Prostate gland (tissue), 2 donors: ENCODE measurements around the gene LAS1L.

Experiments
- CTCF ChIP-seq, 4 experiments: fragments of 200-600 bp in 2 of 4; fragments of 450-650 bp in 2 of 4; sonication (generic) in 2 of 4; IDR thresholded peaks; 1 replicate in 3 of 4; 2 replicates in 1 of 4; pipeline ENCODE4 v1.5.1; 2016 to 2019; ENCODE audit warnings: antibody characterized with exemption in 4 of 4, mild to moderate bottlenecking in 2 of 4, moderate library complexity in 2 of 4
- POLR2A ChIP-seq: fragments of 450-650 bp; IDR thresholded peaks from one replicate; pipeline ENCODE4 v1.6.1; 2016; ENCODE audit warnings: antibody characterized with exemption, mild to moderate bottlenecking

DNA sequence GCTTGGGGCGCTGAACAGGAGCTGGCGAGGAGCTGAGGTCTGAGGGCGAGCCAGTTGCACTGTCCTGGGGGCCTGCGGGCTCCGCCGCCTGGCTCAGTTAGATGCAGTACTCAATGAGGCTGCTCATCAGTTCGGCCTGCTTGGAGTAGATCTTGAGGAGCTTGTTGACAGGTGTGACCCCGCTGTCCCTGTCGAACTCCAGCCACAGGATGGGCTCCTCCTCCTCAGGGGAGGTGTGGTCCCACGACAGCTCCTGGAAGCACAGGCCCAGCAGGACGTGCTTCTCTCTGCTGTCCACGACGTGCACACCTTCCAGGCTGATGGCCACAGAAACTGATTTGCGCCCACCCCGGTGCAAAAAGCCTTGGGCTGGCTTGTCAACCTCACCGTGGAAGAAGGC is 16.5 kb upstream of the LAS1L start:
- TF ChIP-seq CTCF (IDR thresholded peaks at IDR 0.05) (no peak), POLR2A (no peak)
